Activated CD4-positive, alpha-beta memory T cell treated with anti-CD3 and anti-CD28 coated beads for 36 hours (primary cell): ENCODE data around the gene CRYBG1. TPM values are rescaled to one million over a fixed set of nuclear protein-coding genes. Genes with fewer than 3 reads are reported as not detected.
A peak's percentile ranks its signal among the peaks of the same experiment; 100 is the strongest.

ENCODE experiments used
- CTCF ChIA-PET: fragments of 350-600 bp; sonication (Branson Sonifier 250); formaldehyde crosslinking; loops from one replicate; lab custom pipeline; 2021; ENCODE audit warnings: antibody characterized with exemption, inconsistent platforms; lab: Charles Lee
- POLR2A ChIA-PET: fragments of 350-600 bp; sonication (Branson Sonifier 250); formaldehyde crosslinking; loops from one replicate; lab custom pipeline; 2021; ENCODE audit warnings: antibody characterized with exemption; lab: Charles Lee
- DNase-seq: peaks from one replicate; pipeline ENCODE4 v3.0.0-alpha.2; 2020
- H3K27ac Mint-ChIP-seq: one replicate; pipeline ENCODE4 v1.8.0; 2021; ENCODE audit warnings: mixed read lengths
- H3K27me3 Mint-ChIP-seq: one replicate; pipeline ENCODE4 v1.8.0; 2021; ENCODE audit warnings: mixed read lengths
- H3K36me3 Mint-ChIP-seq: one replicate; pipeline ENCODE4 v1.8.0; 2021; ENCODE audit warnings: mixed read lengths
- H3K4me1 Mint-ChIP-seq: one replicate; pipeline ENCODE4 v1.8.0; 2021; ENCODE audit warnings: low read depth, mixed read lengths
- H3K4me3 Mint-ChIP-seq: one replicate; pipeline ENCODE4 v1.8.0; 2021; ENCODE audit warnings: mild to moderate bottlenecking, mixed read lengths
- H3K9me3 Mint-ChIP-seq: one replicate; pipeline ENCODE4 v1.8.0; 2021; ENCODE audit warnings: mixed read lengths
- intact Hi-C: fragments of 100-400 bp; cut with micrococcal nuclease; formaldehyde crosslinking; loops from one replicate; pipeline ENCODE4 v1.15.1; 2023
- total RNA-seq, 2 experiments: library from RNA; stranded (reverse); gene quantifications; one replicate each; pipeline ENCODE4 v1.2.3, GENCODE V29; 2021

CRYBG1 gene
- total RNA-seq, 2 experiments from 2014 or later, result 38.4 to 39.3 TPM

DNA sequence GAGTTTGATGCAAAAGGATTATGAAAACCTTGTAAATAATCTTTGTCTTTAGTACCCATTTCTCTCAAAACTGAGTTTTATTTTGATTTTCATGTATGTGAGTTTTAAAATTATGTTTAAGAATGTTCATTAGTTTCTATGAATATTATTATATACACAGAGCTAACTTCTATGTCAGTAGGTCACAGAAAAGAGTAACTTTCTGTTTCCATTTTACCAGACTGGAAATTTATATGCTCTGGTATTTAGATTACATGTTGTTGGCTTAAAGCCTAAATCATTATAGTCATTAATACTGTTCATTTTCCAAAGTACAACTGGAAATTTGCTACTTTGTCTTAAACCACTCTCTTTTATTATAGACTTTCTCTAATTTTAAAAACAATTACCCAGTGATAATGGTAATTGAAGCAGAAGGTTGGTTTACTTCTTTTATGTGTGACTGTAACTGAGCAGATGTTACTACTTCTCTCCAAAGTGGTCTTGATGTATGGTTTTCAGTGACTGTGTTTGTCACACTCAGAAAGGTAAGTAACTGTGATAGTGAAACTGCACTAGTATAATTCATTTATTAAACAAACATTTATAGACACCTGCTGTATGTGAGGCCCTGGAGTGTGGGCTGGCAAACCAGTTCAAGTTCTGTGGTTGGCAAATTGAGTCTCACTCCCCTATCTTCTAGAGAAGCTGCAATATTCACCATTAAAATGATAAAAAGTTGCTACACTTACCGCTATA, 13.2 kb downstream of the CRYBG1 start:
- peak overlapping the region; percentile 38 for H3K27ac Mint-ChIP-seq
- H3K36me3 Mint-ChIP-seq, result no peaks in the 10 kb centered on the region
- intact Hi-C loops, result loop anchor here (1.0 kb wide), 1 partner anchor 13 kb away; the partner anchor contains the start of gene CRYBG1
- H3K4me1 Mint-ChIP-seq, result peaks cover 11% of the 10 kb centered on the region
- H3K27me3 Mint-ChIP-seq, result peaks cover 4% of the 10 kb centered on the region
- no peak overlapping the region for H3K4me3 Mint-ChIP-seq
- peak; percentile 14 for DNase-seq
- no peaks in the 10 kb centered on the region for H3K9me3 Mint-ChIP-seq
- CTCF ChIA-PET, result interaction anchor here (6.3 kb wide), 1 partner anchor 13 kb away, joined by 31 read pairs; the partner anchor contains the start of gene CRYBG1
- POLR2A ChIA-PET, result no interaction called here

- no peaks in the 10 kb centered on the region for H3K36me3 Mint-ChIP-seq
- H3K27me3 Mint-ChIP-seq, result peaks cover 4% of the 10 kb centered on the region
- POLR2A ChIA-PET, result no interaction called here
- no peaks in the 10 kb centered on the region for H3K9me3 Mint-ChIP-seq
- DNase-seq, result no peak
- intact Hi-C loops, result no loop called here
- H3K4me3 Mint-ChIP-seq, result no peak overlapping the region
- no peak overlapping the region for H3K27ac Mint-ChIP-seq
- H3K4me1 Mint-ChIP-seq, result peaks cover 11% of the 10 kb centered on the region
- CTCF ChIA-PET, result interaction anchor here (1.5 kb wide), 1 partner anchor 16 kb away, joined by 6 read pairs; the partner anchor contains the start of gene CRYBG1
Observed at GRCh38 chr6:106377061-106377540, 16.6 kb downstream of the CRYBG1 start.

GRCh38 chr6:106379951-106380350, 19.4 kb downstream of the CRYBG1 start:
- Mint-ChIP-seq H3K9me3 (no peaks in the 10 kb centered on the region), H3K4me1 (no peaks in the 10 kb centered on the region), H3K36me3 (no peaks in the 10 kb centered on the region), H3K4me3 (no peak overlapping the region), H3K27me3 (peaks cover 4% of the 10 kb centered on the region), H3K27ac (no peak overlapping the region)
- intact Hi-C loops, result no loop called here
- CTCF ChIA-PET, result no interaction called here
- no peak for DNase-seq
- POLR2A ChIA-PET, result no interaction called here

GRCh38 chr6:106380407-106380806, 19.9 kb downstream of the CRYBG1 start:
- DNase-seq, result no peak
- H3K27me3 Mint-ChIP-seq, result peaks cover 4% of the 10 kb centered on the region
- H3K4me1 Mint-ChIP-seq, result no peaks in the 10 kb centered on the region
- no peaks in the 10 kb centered on the region for H3K36me3 Mint-ChIP-seq
- ChIA-PET CTCF (no interaction called here), POLR2A (no interaction called here)
- intact Hi-C loops, result no loop called here
- no peak overlapping the region for H3K4me3 Mint-ChIP-seq
- no peaks in the 10 kb centered on the region for H3K9me3 Mint-ChIP-seq
- no peak overlapping the region for H3K27ac Mint-ChIP-seq

- Mint-ChIP-seq H3K36me3 (no peaks in the 10 kb centered on the region), H3K4me1 (no peaks in the 10 kb centered on the region), H3K4me3 (no peak overlapping the region), H3K9me3 (no peaks in the 10 kb centered on the region), H3K27ac (no peak overlapping the region), H3K27me3 (peaks cover 3% of the 10 kb centered on the region)
- no peak for DNase-seq
- intact Hi-C loops, result no loop called here
- POLR2A ChIA-PET, result no interaction called here
- CTCF ChIA-PET, result interaction anchor here (0.6 kb wide), 1 partner anchor 20 kb away, joined by 3 read pairs; the partner anchor contains the start of gene CRYBG1
Observed at GRCh38 chr6:106381223-106381622, 20.7 kb downstream of the CRYBG1 start.

DNA sequence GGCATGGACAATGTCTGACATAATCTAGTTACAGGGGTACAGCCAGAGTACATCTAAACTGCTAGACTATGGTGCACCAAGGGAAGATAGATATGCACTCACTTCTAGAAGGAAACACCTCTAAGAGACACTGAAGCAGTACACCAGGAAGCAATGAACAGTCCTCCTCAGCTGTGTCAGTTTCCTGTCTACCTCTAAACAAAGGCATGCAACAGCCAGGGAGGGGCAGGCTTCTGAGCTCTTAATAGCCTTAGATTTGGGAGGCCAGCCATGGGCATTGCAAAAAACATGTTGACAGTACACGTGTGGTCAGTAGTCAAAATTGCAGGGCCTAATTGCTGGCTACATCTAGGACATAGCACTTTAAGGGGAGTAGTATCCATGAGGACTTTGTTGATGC, 21.4 kb downstream of the CRYBG1 start:
- intact Hi-C loops, result no loop called here
- H3K27ac Mint-ChIP-seq, result no peak overlapping the region
- no peak overlapping the region for H3K4me3 Mint-ChIP-seq
- H3K9me3 Mint-ChIP-seq, result no peaks in the 10 kb centered on the region
- no peaks in the 10 kb centered on the region for H3K4me1 Mint-ChIP-seq
- POLR2A ChIA-PET, result no interaction called here
- no peak for DNase-seq
- CTCF ChIA-PET, result interaction anchor here (0.6 kb wide), 1 partner anchor 21 kb away, joined by 3 read pairs; the partner anchor contains the start of gene CRYBG1
- H3K36me3 Mint-ChIP-seq, result no peaks in the 10 kb centered on the region
- no peaks in the 10 kb centered on the region for H3K27me3 Mint-ChIP-seq

DNA sequence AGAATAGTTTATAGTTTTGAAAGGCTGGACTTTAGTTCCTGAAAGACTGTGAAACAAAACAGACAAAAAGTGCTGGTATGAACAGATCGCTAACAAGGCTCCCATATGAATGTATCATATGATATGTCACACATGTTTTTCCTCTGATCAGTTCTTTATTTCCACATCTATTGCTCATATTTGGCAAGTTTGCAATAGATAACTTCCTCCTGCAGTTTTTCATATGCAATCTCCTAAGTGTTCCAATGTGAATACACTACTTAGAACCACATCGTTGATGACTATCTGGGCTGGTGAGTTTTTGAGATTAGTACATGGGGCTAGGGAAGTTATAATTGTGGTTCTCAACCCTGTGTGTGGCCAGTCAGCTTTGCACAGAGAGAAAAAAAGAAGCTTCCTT, 23.1 kb downstream of the CRYBG1 start:
- no peaks in the 10 kb centered on the region for H3K27me3 Mint-ChIP-seq
- intact Hi-C loops, result no loop called here
- H3K27ac Mint-ChIP-seq, result no peak overlapping the region
- no peaks in the 10 kb centered on the region for H3K9me3 Mint-ChIP-seq
- CTCF ChIA-PET, result no interaction called here
- no peak overlapping the region for H3K4me3 Mint-ChIP-seq
- H3K36me3 Mint-ChIP-seq, result no peaks in the 10 kb centered on the region
- DNase-seq, result no peak
- H3K4me1 Mint-ChIP-seq, result no peaks in the 10 kb centered on the region
- POLR2A ChIA-PET, result interaction anchor here (1.1 kb wide), 1 partner anchor 14 kb away, joined by 3 read pairs; no protein-coding TSS in a partner anchor

DNA sequence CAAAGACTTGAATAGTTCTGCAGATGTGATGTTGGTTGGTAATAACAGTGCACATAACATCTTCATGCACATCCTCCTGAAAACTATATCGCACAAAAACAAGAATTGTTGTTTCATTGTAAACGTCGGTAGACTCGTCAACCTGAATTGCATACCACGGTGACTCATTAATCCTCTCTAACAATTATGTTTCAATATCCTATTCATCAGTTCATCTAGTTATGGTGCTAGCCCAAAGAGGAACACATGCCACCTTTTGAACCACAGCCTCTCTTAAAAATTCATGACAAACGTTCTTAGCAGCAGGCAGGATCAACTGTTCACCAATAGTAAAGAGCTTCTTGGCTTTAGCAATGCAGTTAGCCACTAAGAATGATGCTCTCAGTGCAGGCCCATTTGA, 25.0 kb downstream of the CRYBG1 start:
- intact Hi-C loops, result no loop called here
- Mint-ChIP-seq H3K27ac (no peak overlapping the region), H3K27me3 (peaks cover 2% of the 10 kb centered on the region), H3K4me3 (no peak overlapping the region), H3K9me3 (no peaks in the 10 kb centered on the region), H3K4me1 (no peaks in the 10 kb centered on the region), H3K36me3 (no peaks in the 10 kb centered on the region)
- DNase-seq, result no peak
- POLR2A ChIA-PET, result no interaction called here
- CTCF ChIA-PET, result no interaction called here

- Mint-ChIP-seq H3K27me3 (peaks cover 5% of the 10 kb centered on the region), H3K4me1 (no peaks in the 10 kb centered on the region), H3K36me3 (no peaks in the 10 kb centered on the region), H3K27ac (no peak overlapping the region), H3K4me3 (no peak overlapping the region), H3K9me3 (no peaks in the 10 kb centered on the region)
- no peak for DNase-seq
- intact Hi-C loops, result no loop called here
- ChIA-PET POLR2A (no interaction called here), CTCF (no interaction called here)
Observed at GRCh38 chr6:106387875-106388274, 27.4 kb downstream of the CRYBG1 start.

DNA sequence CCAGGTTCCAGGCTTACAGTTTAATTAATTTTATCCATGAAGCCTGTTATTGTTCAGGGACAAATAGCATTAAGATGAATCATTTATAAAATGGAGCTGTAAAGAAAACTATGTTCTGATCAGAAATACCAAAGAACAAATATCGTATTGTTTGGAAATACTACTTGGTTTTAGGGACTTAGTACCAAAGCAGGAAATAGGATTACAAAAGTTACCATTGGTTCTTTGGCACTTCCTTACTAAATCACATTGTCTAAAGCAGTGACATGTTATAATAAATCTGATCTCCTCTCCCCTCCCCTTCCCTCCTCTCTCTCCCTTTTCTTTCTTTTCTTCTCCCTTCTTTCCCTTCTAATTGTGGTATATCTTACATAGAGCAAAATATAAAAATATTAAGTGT, 29.6 kb downstream of the CRYBG1 start:
- DNase-seq, result no peak
- no peak overlapping the region for H3K27ac Mint-ChIP-seq
- no peaks in the 10 kb centered on the region for H3K9me3 Mint-ChIP-seq
- H3K36me3 Mint-ChIP-seq, result no peaks in the 10 kb centered on the region
- ChIA-PET CTCF (no interaction called here), POLR2A (no interaction called here)
- H3K27me3 Mint-ChIP-seq, result peaks cover 12% of the 10 kb centered on the region
- H3K4me1 Mint-ChIP-seq, result no peaks in the 10 kb centered on the region
- H3K4me3 Mint-ChIP-seq, result no peak overlapping the region
- intact Hi-C loops, result no loop called here

DNA sequence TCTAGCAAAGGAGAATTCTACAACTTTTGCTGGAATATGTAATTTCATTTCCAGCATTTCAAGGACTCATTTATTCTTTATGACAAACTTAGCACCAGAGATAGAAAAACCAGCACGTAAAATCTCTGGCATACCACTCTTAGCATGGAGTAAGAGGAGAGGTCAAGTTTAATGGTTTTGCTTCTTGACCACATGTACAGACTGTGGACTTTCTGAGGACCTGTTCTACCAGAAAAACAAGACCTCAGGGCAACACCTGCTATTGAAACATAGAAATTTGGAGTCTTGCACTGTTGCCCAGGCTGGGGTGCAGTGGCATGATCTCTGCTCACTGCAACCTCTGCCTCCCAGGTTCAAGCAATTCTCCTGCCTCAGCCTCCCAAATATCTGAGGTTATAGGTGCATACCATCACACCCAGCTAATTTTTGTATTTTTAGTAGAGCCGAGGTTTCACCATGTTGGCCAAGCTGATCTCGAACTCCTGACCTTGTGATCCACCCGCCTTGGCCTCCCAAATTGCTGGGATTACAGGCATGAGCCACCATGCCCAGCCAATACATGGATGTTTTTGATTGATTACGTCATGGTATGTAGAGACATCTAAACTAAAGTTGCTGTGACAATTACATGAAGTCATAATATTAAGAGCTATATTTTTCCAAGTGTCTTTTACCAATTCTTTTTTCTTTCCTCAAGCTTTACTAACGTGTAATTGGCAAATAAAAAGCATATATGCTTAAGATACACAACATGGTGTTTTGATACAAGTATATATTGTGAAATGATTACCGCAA, 36.1 kb downstream of the CRYBG1 start:
- H3K4me3 Mint-ChIP-seq, result no peak overlapping the region
- CTCF ChIA-PET, result interaction anchor here (1.1 kb wide), 1 partner anchor 49 kb away, joined by 4 read pairs; no protein-coding TSS in a partner anchor
- POLR2A ChIA-PET, result interaction anchor here (1.2 kb wide), 1 partner anchor 13 kb away, joined by 3 read pairs; no protein-coding TSS in a partner anchor
- no peak overlapping the region for H3K27ac Mint-ChIP-seq
- no peaks in the 10 kb centered on the region for H3K4me1 Mint-ChIP-seq
- no peak for DNase-seq
- no peaks in the 10 kb centered on the region for H3K36me3 Mint-ChIP-seq
- intact Hi-C loops, result no loop called here
- H3K9me3 Mint-ChIP-seq, result no peaks in the 10 kb centered on the region
- peaks cover 13% of the 10 kb centered on the region for H3K27me3 Mint-ChIP-seq

GRCh38 chr6:106397431-106397830, 36.9 kb downstream of the CRYBG1 start:
- CTCF ChIA-PET, result no interaction called here
- peaks cover 10% of the 10 kb centered on the region for H3K27me3 Mint-ChIP-seq
- intact Hi-C loops, result no loop called here
- POLR2A ChIA-PET, result interaction anchor here (0.6 to 1.2 kb wide), 2 partner anchors 14 to 399 kb away, joined by 3 read pairs; no protein-coding TSS in a partner anchor
- no peaks in the 10 kb centered on the region for H3K36me3 Mint-ChIP-seq
- no peak overlapping the region for H3K4me3 Mint-ChIP-seq
- DNase-seq, result no peak
- no peaks in the 10 kb centered on the region for H3K4me1 Mint-ChIP-seq
- H3K27ac Mint-ChIP-seq, result no peak overlapping the region
- H3K9me3 Mint-ChIP-seq, result no peaks in the 10 kb centered on the region
